LNCAP (cell line): Measurements from ENCODE around the gene CBX4.

Experiments used
- CTCF ChIP-seq: fragments of 450-650 bp; IDR thresholded peaks from 2 replicates; pipeline ENCODE4 v1.5.1; 2017; ENCODE audit warnings: mild to moderate bottlenecking

The CBX4 gene

DNA sequence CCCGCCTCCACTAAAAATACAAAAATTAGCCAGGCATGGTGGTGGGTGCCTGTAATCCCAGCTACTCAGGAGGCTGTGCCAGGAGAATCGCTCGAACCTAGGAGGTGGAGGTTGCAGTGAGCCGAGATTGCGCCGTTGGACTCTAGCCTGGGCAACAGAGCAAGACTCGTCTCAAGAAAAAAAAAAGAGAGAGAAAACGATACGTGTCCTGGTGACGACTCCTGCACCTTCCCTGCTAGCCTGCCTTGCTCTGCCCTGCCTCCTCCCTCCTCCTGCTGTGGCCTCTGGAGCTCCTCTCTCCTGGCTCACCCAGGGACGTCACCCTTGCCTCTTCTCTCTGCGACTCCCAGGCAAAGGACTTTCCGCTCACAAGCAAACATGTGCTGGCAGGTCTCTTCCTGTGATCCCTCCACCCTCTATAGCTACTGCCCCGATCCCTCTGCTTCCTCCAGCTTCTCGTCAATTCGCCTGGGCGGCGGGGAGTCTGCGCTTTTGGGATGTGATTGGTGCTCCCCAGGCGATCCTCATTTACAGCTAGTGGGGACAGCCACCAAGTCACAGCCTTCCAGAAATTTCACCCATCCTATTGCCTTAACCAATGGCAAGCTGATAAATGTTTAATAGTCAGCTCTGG, 25.5 kb upstream of the CBX4 start:
- TF ChIP-seq CTCF: no peak

DNA sequence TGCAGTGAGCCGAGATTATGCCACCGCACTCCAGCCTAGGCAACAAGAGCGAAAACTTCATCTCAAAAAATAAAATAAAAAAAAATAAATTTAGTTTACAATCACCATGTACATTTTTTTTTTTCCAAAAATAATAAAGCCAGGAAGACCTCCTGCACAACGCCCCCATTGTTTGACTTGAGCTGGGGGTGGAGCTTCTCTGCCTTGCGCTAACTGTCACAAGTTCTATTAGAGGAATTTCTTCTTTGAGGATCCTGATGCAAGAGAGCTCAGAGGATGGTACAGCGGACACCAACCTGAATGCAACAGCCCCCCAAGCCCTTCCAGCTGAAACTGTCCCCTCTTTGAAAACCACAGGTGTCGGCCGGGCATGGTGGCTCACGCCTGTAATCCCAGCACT, 24.9 kb upstream of the CBX4 start:
- TF ChIP-seq CTCF: no peak

GRCh38 chr17:79862771-79863440, 23.7 kb upstream of the CBX4 start:
- no peak for TF ChIP-seq CTCF

DNA sequence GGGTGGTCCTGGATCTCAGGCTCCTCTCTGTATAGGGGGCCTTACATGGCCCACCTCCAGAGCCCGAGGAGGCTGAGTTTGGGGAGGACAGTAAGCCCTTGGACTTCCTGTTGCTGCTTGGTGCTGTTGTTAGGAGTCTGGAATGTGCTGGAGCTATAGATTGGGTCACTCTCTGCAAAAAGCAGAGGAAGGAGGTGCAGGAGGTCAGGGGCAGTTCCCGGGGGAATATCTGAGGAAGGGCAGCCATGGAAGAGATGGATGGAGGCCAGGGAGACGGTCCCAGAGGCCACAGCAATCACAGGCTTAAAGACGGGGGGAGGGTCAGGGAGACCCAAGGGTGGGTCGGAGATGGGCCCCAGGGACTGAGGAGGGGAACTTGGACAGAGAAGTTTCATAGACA, 23.0 kb upstream of the CBX4 start:
- TF ChIP-seq CTCF: no peak

GRCh38 chr17:79861413-79862216, 22.4 kb upstream of the CBX4 start:
- TF ChIP-seq CTCF: no peak

- no peak for TF ChIP-seq CTCF
Measured at GRCh38 chr17:79859676-79860615, 20.7 kb upstream of the CBX4 start.

GRCh38 chr17:79857095-79857494, 17.9 kb upstream of the CBX4 start:
- TF ChIP-seq CTCF: no peak
